ENCODE measurements around the gene UQCR11.
A peak's percentile ranks its signal among the peaks of the same experiment; 100 is the strongest.
"Not testable (repeated sequence)": the region's sequence is repeated elsewhere in the genome, so short reads cannot be mapped to it uniquely, and the experiment has no call there.

The UQCR11 gene

DNA sequence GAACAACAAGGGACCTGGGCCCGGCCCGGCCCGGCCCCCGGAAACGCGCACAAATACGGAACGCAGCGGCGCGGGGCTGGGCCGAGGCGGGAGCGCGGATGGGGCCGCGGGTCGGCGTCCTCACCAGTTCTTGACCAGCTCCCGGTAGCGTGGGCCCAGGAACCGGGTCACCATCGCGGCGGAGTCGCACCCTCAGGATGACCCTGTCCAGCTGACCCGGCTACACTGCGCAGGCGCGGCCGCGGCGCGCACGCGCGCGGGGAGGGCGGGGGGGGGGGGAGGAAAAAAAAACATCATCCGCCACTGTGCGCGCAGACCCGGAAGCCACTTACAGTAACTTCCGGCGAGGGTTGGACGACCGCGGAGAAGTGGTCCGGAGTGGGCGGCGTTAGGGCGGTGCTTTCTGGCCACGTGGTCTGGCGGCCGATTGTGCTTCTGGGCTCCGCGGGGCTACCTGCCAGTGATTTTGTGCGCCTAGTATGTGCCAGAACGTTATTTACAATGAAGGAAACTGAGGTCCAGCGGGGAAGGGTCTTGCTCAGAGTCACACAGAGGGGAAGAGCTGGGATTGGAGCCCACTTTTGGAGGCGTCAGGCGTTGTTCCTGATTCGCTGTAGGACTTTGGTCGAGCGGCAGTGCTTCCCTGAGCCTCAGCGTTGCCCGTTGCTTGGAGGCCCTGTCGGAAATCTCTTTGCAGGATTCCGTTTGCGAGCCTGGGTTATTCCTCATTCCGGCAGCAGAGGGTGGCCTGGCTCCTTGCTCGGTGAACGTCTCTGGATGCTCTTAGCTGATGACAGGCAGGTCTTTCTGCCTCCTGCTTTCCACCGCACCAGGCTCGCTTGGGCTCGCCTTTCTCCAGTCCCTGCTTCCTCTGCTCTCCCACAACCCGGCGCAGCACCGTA is at the start of gene UQCR11:
TSS of gene UQCR11 (minus strand) at position 227 of the 902 bp plus-strand sequence. CDS start at position 174, 53 bp downstream.
- peak; percentile 81 for DNase-seq (ENCODE audit: low read depth)

DNA sequence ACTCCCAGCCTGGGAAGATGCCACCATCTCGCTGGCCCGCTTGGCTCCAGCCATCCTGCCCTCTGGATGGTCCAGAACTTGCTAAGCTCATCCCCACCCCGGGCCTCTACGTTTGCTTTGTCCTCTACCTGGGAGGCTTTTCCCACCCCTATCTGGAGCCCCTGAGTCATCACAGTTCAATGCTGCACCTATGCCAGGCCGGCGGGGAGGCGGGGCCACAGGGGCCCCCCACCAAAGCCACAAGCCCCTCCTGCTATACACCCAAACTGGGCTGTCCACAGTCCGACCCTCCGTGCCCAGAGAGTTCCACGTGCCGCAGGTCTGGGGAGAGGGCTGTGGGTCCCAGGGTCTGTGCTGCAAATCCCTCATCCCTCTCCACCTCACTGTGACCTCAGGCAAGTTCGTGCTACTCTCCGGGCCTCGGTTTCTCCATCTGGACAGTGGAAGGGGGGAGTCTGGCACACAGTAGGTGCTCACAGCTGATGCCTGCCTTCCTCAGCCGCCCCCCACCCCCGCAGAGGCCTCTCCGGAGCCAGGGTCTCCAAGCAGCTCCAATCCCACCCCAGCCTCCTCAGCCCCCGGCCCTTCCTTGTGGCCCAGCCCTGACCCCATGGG is 49.0 kb upstream of the UQCR11 start:
- DNase-seq (ENCODE audit: low read depth), result no peak

DNA sequence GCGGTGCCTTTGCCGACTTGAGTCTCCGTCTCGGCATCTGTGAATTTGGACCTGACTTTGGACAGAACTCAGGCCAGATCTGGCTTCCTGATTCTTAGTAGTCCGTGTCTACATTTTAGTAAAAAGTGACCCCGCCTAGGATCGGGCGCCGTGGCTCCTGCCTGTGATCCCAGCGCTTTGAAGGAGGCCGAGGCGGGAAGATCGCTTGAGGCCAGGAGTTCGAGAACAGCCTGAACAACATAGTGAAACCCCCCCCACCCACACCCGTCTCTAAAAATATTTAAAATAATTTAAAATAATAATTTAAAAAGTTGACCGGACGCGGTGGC is 48.0 kb upstream of the UQCR11 start:
- DNase-seq (ENCODE audit: low read depth), result no peak

DNA sequence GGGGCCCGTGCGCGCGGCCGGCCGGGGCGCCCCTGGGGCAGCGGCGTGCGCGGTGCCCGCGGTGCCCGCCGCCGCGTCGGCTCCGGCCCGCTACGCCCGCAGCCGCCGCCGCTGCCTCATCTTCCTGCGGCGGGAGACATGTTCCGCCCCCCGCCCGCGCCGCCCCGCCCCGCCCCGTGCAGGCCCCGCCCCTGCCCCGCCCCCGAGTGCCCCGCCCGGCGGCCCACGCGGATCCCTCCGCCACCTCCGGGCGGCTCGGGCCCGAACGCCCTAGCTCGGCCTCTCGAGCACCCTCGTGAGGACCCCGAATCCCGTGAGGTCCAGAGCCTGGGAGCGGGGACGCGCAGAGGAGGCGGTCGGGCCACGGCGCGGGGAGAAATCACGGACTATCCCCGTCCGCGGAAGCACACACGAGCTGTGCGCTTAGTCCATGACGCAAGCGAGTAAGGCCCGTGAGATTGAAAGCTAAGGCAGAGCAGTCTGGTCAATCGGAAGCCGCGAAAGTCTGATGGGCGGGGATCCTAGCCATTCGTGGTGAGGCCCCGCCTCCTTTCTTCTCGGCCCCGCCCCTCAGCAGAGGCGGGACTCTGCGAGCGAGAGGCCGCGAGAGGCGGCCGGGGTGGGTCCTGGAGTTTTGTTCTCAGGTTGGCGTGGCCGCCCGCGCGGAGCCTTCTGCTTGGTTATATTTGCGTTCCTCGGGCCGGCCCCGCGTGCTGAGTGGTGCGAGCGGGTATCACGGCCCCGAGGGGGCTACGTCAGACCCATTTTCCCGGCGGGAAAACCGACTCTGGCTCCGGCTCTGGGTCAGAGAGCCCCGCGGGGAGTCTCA is 47.4 kb upstream of the UQCR11 start, which contains the start of gene TCF3:
TSS of gene TCF3 (minus strand) at position 145 of the 829 bp plus-strand sequence. CDS start 2,367 bp downstream, outside the sequence.
- DNase-seq (ENCODE audit: low read depth), result peak; percentile 97

GRCh38 chr19:1651568-1652291 is 46.5 kb upstream of the UQCR11 start:
- no peak for DNase-seq (ENCODE audit: low read depth)

DNA sequence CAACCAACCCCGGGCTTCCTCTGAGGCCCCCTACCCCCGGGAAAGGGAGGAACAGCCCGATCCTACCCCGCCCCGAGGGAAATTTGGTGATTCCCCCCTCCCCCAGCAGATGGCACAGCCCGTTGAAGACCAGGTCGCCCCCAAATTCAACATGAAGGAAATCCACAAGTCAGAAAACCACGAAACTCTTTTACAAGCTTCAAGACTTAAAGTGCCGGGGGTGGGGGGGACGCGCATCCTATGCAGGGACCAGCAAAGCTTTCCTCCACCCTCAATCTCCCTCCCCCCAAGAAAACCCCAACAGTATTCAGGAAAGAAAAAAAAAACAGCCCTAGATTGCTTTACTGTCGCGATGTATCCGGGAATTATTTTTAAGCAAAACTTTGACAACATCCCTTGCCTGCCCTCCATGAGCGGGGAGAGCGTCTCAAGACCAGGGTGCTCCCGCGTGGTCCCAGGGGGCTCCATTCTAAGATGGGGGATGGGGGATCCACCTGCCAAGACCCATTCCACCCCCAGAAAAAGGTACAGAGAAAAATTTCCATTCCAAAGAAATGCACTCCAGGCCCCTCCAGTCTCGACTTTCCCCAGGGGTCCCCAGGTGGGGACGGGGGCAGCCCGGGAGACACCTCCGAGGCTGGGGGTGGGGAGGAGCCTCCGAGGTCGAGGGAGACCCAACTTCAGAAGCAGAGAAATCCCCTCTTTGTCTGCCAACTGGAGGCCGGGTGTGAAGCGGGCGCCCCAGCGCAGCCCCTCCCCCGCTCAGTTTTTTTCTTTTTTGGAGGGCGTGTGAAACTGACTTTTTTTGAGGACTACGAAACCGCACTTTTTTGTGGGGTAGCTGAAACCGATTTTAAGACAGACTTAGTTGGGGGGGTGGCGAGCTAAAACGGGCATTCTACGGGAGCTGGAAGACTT is 45.6 kb upstream of the UQCR11 start:
- no peak for DNase-seq (ENCODE audit: low read depth)

DNA sequence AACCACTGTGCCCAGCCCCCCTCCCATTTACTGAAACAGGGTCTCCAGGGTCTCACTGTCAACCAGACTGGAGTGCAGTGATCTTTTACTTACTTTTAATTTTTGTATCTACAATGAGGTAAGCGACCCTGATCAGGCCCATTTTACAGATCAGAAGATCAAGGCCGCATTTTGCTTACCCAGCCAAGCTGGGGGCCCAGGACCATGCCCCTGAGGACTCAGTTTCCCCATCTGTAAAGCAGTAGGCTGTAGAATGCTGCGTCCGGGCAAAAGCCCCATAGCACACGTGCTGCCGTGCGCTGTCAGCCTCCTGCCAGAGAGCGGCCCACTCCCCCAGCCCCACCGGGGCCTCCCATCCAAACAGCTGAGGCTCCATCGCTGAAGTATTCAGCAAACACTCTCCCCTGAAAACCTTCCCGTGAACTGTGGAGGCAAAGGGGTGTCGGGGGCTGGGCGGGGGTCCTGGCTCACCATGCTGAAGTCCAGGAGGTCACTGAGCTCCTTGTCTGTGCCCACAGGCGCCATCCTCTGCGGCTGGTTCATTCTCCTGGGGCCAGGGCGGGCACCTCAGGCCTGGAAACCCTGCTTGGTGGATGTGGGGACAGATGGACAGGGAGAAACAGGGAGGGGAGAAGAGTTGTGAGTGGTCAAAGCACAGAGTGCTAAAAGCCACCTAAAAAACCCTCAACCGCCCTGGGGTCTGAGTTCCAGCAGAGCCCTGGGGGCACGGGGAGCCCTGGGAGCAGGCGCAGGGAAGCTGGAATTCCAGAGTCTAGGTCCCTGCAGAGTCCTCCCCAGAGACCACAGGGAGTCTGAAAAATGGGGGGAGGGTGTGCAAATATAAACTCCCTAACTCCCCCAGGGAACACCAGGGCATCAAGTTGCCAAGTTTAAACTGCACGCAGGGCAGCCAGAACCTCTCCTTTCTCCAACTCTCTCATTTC is 44.7 kb upstream of the UQCR11 start:
- DNase-seq (ENCODE audit: low read depth), result no peak

- no peak for DNase-seq (ENCODE audit: low read depth)
Measured at GRCh38 chr19:1648920-1649541, 43.8 kb upstream of the UQCR11 start.

GRCh38 chr19:1648459-1648849 is 43.2 kb upstream of the UQCR11 start:
- DNase-seq (ENCODE audit: low read depth), result no peak

GRCh38 chr19:1647501-1648458 is 42.5 kb upstream of the UQCR11 start:
- no peak for DNase-seq (ENCODE audit: low read depth)

DNA sequence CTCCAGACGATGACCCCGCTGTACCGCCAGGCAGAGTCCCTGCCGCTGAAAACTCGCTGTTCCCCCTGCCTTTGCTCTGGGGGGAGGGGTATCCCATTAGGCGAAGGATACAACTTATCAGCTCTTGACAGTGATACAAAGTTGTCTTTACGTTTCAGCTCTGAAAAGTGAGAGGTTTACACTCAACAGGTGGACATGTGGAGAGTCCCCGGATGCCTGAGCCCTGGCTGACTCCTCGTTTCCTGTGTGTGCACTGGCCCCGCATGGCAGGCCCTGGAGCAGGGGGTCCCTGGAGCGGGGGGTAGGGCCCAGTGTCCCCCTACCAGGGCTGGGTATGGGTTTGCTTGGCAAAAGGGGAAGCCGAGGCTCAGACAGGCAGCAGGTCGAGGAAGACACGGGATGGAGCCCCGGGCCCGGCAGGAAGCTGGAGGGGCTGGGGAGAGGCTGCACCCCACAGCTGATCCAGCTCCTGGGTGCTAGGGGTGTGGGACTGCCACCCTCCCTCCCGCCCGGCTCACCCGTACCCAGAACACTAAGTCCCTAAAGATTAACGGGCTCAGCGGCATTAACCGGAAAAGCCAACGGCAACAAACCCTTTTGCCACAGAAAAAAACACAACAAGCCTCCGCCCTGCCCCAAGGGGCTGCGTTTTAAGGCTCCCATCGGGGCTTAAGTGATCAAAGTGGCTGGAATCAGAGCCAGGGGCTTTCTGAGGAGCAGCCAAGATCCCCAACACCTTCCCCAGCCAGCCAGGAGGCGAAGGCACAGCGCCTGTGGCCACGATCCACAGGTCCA is 41.6 kb upstream of the UQCR11 start:
- DNase-seq (ENCODE audit: low read depth), result no peak

DNA sequence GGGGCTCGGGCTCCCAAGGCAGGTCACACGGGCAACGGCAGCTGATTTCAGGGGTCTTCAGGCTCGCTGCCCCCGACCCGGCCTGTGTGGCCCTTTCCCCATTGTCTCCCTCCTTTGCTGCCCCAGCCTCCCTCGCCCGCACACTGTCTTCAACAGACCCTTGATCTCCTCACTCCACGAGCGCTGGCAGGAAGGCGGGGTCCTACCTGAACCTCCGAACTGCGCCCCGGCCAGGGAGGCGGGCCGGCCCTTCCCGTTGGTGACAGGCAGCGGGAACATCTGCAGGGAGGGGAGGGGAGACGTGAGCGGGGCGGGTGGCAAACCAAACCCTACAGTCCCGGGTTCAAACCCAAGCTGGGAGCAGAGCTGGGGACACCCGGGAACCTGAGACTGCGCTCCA is 40.9 kb upstream of the UQCR11 start:
- DNase-seq (ENCODE audit: low read depth), result no peak

DNA sequence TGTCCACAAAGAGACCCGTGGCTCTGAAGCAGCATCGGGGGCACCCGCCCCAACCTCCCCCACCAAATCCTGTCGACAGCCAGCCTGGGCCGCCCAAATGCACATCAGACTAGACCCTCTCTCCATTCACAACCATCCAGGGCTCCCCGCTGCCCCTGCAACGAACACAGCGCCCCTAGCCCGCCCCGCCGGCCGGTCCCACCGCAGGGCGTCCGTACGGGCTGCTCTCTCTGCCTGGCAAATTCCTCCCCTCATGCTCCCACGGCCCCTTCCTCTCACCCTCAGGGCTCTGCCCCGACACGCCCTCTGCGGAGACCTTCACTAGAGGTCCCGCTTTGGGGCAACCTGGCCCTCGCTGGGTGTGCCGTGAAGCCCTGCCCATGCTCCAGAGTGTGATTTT is 40.0 kb upstream of the UQCR11 start:
- DNase-seq (ENCODE audit: low read depth), result no peak

- no peak for DNase-seq (ENCODE audit: low read depth)
Measured at GRCh38 chr19:1644070-1644469, 38.8 kb upstream of the UQCR11 start.

DNA sequence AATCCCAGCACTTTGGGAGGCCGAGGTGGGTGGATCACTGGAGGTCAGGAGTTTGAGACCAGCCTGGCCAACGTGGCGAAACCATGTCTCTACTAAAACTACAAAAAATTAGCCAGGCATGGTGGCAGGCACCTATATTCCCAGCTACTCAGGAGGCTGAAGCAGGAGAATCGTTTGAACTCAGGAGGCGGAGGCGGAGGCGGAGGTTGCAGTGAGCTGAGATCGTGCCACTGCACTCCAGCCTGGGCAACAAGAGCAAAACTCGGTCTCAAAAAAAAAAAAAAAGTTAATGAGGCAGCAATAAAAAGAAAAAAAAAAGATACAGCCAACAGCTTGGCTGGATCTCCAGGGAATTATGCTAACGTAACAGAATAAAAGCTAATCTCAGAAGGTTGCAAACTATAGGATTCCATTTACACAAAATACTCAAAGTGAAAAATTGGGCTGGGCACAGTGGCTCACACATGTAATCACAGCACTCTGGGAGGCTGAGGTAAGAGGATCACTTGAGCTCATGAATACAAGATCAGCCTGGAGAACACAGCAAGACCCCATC is 35.7 kb upstream of the UQCR11 start:
- DNase-seq (ENCODE audit: low read depth), result not testable (repeated sequence)

GRCh38 chr19:1636325-1637236 is 31.3 kb upstream of the UQCR11 start:
- DNase-seq (ENCODE audit: low read depth), result no peak
